ENCODE data around the gene TMEM271.

The TMEM271 gene

DNA sequence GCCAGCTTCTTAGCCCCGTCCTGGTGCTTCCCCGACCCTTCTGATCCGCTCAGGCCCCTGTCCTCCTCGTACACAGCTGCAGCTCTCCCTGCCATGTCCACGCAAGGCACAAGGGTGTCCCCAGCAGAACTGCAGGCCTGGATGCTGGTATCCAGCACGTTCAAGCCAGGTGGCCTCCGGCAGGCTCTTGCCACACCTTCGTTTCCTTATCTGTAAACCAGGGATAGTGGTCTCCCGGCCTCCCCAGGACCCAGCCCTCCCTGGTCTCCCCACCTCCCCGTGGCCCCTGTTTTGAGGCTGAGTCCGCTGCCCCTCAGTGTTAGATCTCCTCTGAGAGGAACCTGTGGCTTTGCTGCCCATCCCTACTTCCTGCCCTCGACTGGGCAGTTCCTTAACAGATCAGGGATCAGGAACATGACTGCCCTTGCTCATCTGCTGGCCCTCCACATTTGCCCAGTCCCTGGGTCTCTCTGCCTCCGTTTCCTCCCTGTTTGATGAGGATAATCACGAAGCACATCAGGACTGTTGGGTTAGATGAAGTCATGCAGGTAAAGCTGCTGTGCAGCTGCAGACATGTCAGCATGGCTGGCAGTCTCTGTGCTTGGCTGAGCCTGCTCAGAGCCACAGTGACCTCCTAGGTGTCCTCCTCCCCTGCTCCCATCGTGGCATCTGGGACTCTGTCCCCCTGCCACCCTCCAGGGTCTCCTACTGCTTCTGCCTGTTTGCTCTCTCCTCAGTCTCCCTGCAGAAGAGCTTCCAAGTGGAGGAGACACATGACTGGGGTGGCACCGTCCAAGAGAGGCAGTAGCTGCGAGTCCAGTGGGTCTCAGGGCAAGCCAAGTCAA is 44.2 kb downstream of the TMEM271 start:
- no peaks in the 10 kb centered on the region for H3K4me1 ChIP-seq (ENCODE audit: control insufficient read depth in 1 of 2, insufficient read depth in 2 of 2, low read length in 2 of 2)
- H3K9me3 ChIP-seq (ENCODE audit: insufficient read depth, low read depth, low read length) = no peaks in the 10 kb centered on the region
- no peak overlapping the region for H2BK120ac ChIP-seq (ENCODE audit: insufficient read depth, low read length, poor library complexity)
- peaks cover 79 to 85% of the 10 kb centered on the region in 2 experiments for H3K36me3 ChIP-seq (ENCODE audit: control insufficient read depth in 1 of 2, insufficient read depth in 2 of 2, low read length in 2 of 2)
- H3K79me1 ChIP-seq (ENCODE audit: low read length) = no peaks in the 10 kb centered on the region
- no peak overlapping the region for H4K12ac ChIP-seq (ENCODE audit: low read depth, low read length)
- H3K27ac ChIP-seq (ENCODE audit: low read depth, low read length) = no peak overlapping the region
- H4K8ac ChIP-seq (ENCODE audit: low read depth, low read length) = no peak overlapping the region
- no peak overlapping the region for H3K18ac ChIP-seq (ENCODE audit: low read length)
- no peak overlapping the region for H2AK5ac ChIP-seq (ENCODE audit: low read length)
- H4K91ac ChIP-seq (ENCODE audit: low read depth, low read length) = no peak overlapping the region
- no peak overlapping the region for H3K14ac ChIP-seq (ENCODE audit: low read length)
- H2AFZ ChIP-seq (ENCODE audit: insufficient read depth, low read length, poor library complexity) = no peak overlapping the region
- H3K4me3 ChIP-seq (ENCODE audit: low read depth, low read length) = no peak overlapping the region
- H3K79me2 ChIP-seq (ENCODE audit: control insufficient read depth, insufficient read depth, low read length, poor library complexity) = no peaks in the 10 kb centered on the region
- H3K4ac ChIP-seq (ENCODE audit: low read depth, low read length) = no peak overlapping the region
- no peaks in the 10 kb centered on the region for H3K27me3 ChIP-seq (ENCODE audit: insufficient read depth, low read length)
- no peak overlapping the region for H2BK5ac ChIP-seq (ENCODE audit: low read depth, low read length, poor library complexity)
- DNase-seq = no peak
- no peak overlapping the region for H3K4me2 ChIP-seq (ENCODE audit: low read length)
- no CpG with 5 or more reads among the region's 17 CpGs for WGBS (ENCODE audit: extremely low coverage, insufficient coverage, insufficient read length)
- no peak overlapping the region for H2BK12ac ChIP-seq (ENCODE audit: low read length)
- no peak overlapping the region for H3K9ac ChIP-seq (ENCODE audit: low read length)
- no peak overlapping the region for H3K23ac ChIP-seq (ENCODE audit: low read length)

DNA sequence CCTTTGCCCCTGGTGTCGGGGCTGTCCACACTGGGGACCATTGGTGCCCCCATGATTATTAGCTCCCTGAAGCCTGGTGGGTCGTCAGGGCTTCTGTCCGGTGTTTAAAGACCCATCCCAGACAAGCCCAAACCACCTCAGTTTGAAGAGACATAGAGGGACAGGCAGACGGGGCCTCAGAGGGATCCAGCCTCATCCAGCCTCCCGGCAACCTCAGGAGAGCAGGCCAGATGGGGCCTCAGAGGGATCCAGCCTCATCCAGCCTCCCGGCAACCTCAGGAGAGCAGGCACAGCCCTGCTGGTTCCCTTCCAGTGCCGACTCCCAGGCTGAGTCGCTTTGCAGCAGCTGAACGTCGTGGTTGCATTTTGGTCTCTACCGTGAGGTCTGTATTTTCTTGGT is 45.0 kb downstream of the TMEM271 start:
- H2BK120ac ChIP-seq (ENCODE audit: insufficient read depth, low read length, poor library complexity) = no peak overlapping the region
- H3K23ac ChIP-seq (ENCODE audit: low read length) = no peak overlapping the region
- H3K4me2 ChIP-seq (ENCODE audit: low read length) = no peak overlapping the region
- H3K4ac ChIP-seq (ENCODE audit: low read depth, low read length) = no peak overlapping the region
- no peaks in the 10 kb centered on the region for H3K27me3 ChIP-seq (ENCODE audit: insufficient read depth, low read length)
- no peak for DNase-seq
- no peak overlapping the region for H4K12ac ChIP-seq (ENCODE audit: low read depth, low read length)
- H3K79me2 ChIP-seq (ENCODE audit: control insufficient read depth, insufficient read depth, low read length, poor library complexity) = no peaks in the 10 kb centered on the region
- no peak overlapping the region for H2BK12ac ChIP-seq (ENCODE audit: low read length)
- no peaks in the 10 kb centered on the region for H3K9me3 ChIP-seq (ENCODE audit: insufficient read depth, low read depth, low read length)
- no CpG with 5 or more reads among the region's 11 CpGs for WGBS (ENCODE audit: extremely low coverage, insufficient coverage, insufficient read length)
- H2AK5ac ChIP-seq (ENCODE audit: low read length) = no peak overlapping the region
- no peak overlapping the region for H4K91ac ChIP-seq (ENCODE audit: low read depth, low read length)
- no peak overlapping the region for H3K27ac ChIP-seq (ENCODE audit: low read depth, low read length)
- peaks cover 77 to 85% of the 10 kb centered on the region in 2 experiments for H3K36me3 ChIP-seq (ENCODE audit: control insufficient read depth in 1 of 2, insufficient read depth in 2 of 2, low read length in 2 of 2)
- no peak overlapping the region for H2BK5ac ChIP-seq (ENCODE audit: low read depth, low read length, poor library complexity)
- H3K4me3 ChIP-seq (ENCODE audit: low read depth, low read length) = no peak overlapping the region
- no peak overlapping the region for H4K8ac ChIP-seq (ENCODE audit: low read depth, low read length)
- no peaks in the 10 kb centered on the region for H3K79me1 ChIP-seq (ENCODE audit: low read length)
- H3K18ac ChIP-seq (ENCODE audit: low read length) = no peak overlapping the region
- H3K4me1 ChIP-seq (ENCODE audit: control insufficient read depth in 1 of 2, insufficient read depth in 2 of 2, low read length in 2 of 2) = no peaks in the 10 kb centered on the region
- no peak overlapping the region for H3K14ac ChIP-seq (ENCODE audit: low read length)
- no peak overlapping the region for H3K9ac ChIP-seq (ENCODE audit: low read length)
- no peak overlapping the region for H2AFZ ChIP-seq (ENCODE audit: insufficient read depth, low read length, poor library complexity)

GRCh38 chr4:530017-530781 is 45.9 kb downstream of the TMEM271 start:
- Histone ChIP-seq H3K36me3 (ENCODE audit: control insufficient read depth in 1 of 2, insufficient read depth in 2 of 2, low read length in 2 of 2) (peaks cover 75 to 84% of the 10 kb centered on the region in 2 experiments), H3K27me3 (ENCODE audit: insufficient read depth, low read length) (no peaks in the 10 kb centered on the region), H3K4me1 (ENCODE audit: control insufficient read depth in 1 of 2, insufficient read depth in 2 of 2, low read length in 2 of 2) (no peaks in the 10 kb centered on the region), H2BK5ac (ENCODE audit: low read depth, low read length, poor library complexity) (no peak overlapping the region), H2AK5ac (ENCODE audit: low read length) (no peak overlapping the region), H4K91ac (ENCODE audit: low read depth, low read length) (no peak overlapping the region), H2BK12ac (ENCODE audit: low read length) (no peak overlapping the region), H3K79me2 (ENCODE audit: control insufficient read depth, insufficient read depth, low read length, poor library complexity) (no peaks in the 10 kb centered on the region), H2AFZ (ENCODE audit: insufficient read depth, low read length, poor library complexity) (no peak overlapping the region), H3K9me3 (ENCODE audit: insufficient read depth, low read depth, low read length) (no peaks in the 10 kb centered on the region), H3K14ac (ENCODE audit: low read length) (no peak overlapping the region), H3K4me2 (ENCODE audit: low read length) (no peak overlapping the region), H3K9ac (ENCODE audit: low read length) (no peak overlapping the region), H4K12ac (ENCODE audit: low read depth, low read length) (no peak overlapping the region), H3K23ac (ENCODE audit: low read length) (no peak overlapping the region), H3K4ac (ENCODE audit: low read depth, low read length) (no peak overlapping the region), H4K8ac (ENCODE audit: low read depth, low read length) (no peak overlapping the region), H3K79me1 (ENCODE audit: low read length) (no peaks in the 10 kb centered on the region), H2BK120ac (ENCODE audit: insufficient read depth, low read length, poor library complexity) (no peak overlapping the region), H3K18ac (ENCODE audit: low read length) (no peak overlapping the region), H3K27ac (ENCODE audit: low read depth, low read length) (no peak overlapping the region), H3K4me3 (ENCODE audit: low read depth, low read length) (no peak overlapping the region)
- no CpG with 5 or more reads among the region's 17 CpGs for WGBS (ENCODE audit: extremely low coverage, insufficient coverage, insufficient read length)
- DNase-seq = no peak

DNA sequence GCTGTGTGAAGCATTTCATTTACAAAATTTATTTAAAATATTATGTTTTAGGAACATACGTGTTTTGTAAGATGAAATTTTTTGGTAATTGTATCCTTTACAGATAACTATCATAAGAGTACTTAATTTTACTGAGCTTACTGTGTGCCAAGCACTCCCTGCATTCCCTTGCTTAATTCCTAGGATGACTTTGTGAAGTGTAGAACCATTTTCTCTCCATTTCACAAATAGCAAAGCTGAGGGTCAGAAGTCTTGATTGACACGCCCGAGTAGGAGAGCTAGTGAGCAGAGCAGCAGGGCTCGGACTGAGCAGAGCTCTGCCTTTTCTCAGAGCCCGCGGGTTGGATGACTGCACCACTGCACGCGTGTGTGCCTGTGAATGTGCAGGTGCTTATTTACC is 46.5 kb downstream of the TMEM271 start:
- H2AFZ ChIP-seq (ENCODE audit: insufficient read depth, low read length, poor library complexity) = no peak overlapping the region
- no peak overlapping the region for H3K4ac ChIP-seq (ENCODE audit: low read depth, low read length)
- no peak overlapping the region for H2BK5ac ChIP-seq (ENCODE audit: low read depth, low read length, poor library complexity)
- no peaks in the 10 kb centered on the region for H3K79me1 ChIP-seq (ENCODE audit: low read length)
- no peaks in the 10 kb centered on the region for H3K79me2 ChIP-seq (ENCODE audit: control insufficient read depth, insufficient read depth, low read length, poor library complexity)
- no peak overlapping the region for H3K4me2 ChIP-seq (ENCODE audit: low read length)
- no peak overlapping the region for H2BK120ac ChIP-seq (ENCODE audit: insufficient read depth, low read length, poor library complexity)
- H2AK5ac ChIP-seq (ENCODE audit: low read length) = no peak overlapping the region
- no peak overlapping the region for H3K4me3 ChIP-seq (ENCODE audit: low read depth, low read length)
- H3K14ac ChIP-seq (ENCODE audit: low read length) = no peak overlapping the region
- H4K91ac ChIP-seq (ENCODE audit: low read depth, low read length) = no peak overlapping the region
- WGBS (ENCODE audit: extremely low coverage, insufficient coverage, insufficient read length) = no CpG with 5 or more reads among the region's 8 CpGs
- no peak overlapping the region for H3K23ac ChIP-seq (ENCODE audit: low read length)
- no peak overlapping the region for H2BK12ac ChIP-seq (ENCODE audit: low read length)
- H4K8ac ChIP-seq (ENCODE audit: low read depth, low read length) = no peak overlapping the region
- H3K27ac ChIP-seq (ENCODE audit: low read depth, low read length) = no peak overlapping the region
- peaks cover 72 to 83% of the 10 kb centered on the region in 2 experiments for H3K36me3 ChIP-seq (ENCODE audit: control insufficient read depth in 1 of 2, insufficient read depth in 2 of 2, low read length in 2 of 2)
- no peak overlapping the region for H3K18ac ChIP-seq (ENCODE audit: low read length)
- no peaks in the 10 kb centered on the region for H3K9me3 ChIP-seq (ENCODE audit: insufficient read depth, low read depth, low read length)
- no peak overlapping the region for H3K9ac ChIP-seq (ENCODE audit: low read length)
- no peaks in the 10 kb centered on the region for H3K27me3 ChIP-seq (ENCODE audit: insufficient read depth, low read length)
- H3K4me1 ChIP-seq (ENCODE audit: control insufficient read depth in 1 of 2, insufficient read depth in 2 of 2, low read length in 2 of 2) = no peaks in the 10 kb centered on the region
- H4K12ac ChIP-seq (ENCODE audit: low read depth, low read length) = no peak overlapping the region
- peak; percentile 37 to 76 for DNase-seq
